GM12878 (cell line): ENCODE measurements around the gene BRD3. TPM values are rescaled to one million over a fixed set of nuclear protein-coding genes. Genes with fewer than 3 reads are reported as not detected.

ENCODE experiments used
- ATAC-seq: fragments of 200-7000 bp; cut with Tn5 transposase; 3 replicates; pipeline ENCODE4 v1.9.1; 2020; ENCODE audit warnings: mild to moderate bottlenecking, moderate library complexity
- BruUV-seq: library from RNA; stranded (reverse); fragments of 400-500 nt; replicated peaks from 2 replicates; lab custom pipeline; 2021; lab: Mats Ljungman, UMichigan
- CTCF ChIA-PET: fragments of 300-600 bp; sonication (Branson Sonifier 250); formaldehyde crosslinking; extraction: SDS; loops from one replicate; lab custom pipeline; 2021; ENCODE audit warnings: inconsistent platforms; lab: Yijun Ruan, JAX
- POLR2A ChIA-PET: fragments of 350-600 bp; formaldehyde crosslinking; extraction: SDS; loops from one replicate; lab custom pipeline; 2021; ENCODE audit warnings: inconsistent platforms; lab: Charles Lee
- RAD21 ChIA-PET: fragments of 300-600 bp; sonication (Branson Sonifier 250); formaldehyde crosslinking; loops from one replicate; lab custom pipeline; 2023; ENCODE audit warnings: antibody characterized with exemption; ENCODE audit not compliant: unreplicated experiment; lab: Charles Lee
- SMC1A ChIA-PET: fragments of 300-600 bp; sonication (Branson Sonifier 250); formaldehyde crosslinking; loops from one replicate; lab custom pipeline; 2023; ENCODE audit not compliant: unreplicated experiment, uncharacterized antibody; lab: Charles Lee
- DNase-seq: peaks from one replicate; pipeline ENCODE4 v3.0.0-alpha.2; 2011; ENCODE audit warnings: low read depth, low spot score
- FAIRE-seq: peaks from 3 replicates; lab custom pipeline; 2011; peaks lifted over from hg19 to GRCh38; lab: Jason Lieb, UNC
- H2AFZ ChIP-seq: 2 replicates; pipeline ENCODE4 v1.6.0; 2011; ENCODE audit warnings: low read depth, low read length, control low read depth; ENCODE audit not compliant: control insufficient read depth
- H3K27ac ChIP-seq: 2 replicates; pipeline ENCODE4 v1.5.1; 2011; ENCODE audit warnings: control low read depth; ENCODE audit not compliant: control insufficient read depth, insufficient read depth
- H3K27me3 ChIP-seq, 2 experiments: replicated peaks in 1 of 2; 2 replicates each; pipeline versions ENCODE4 v1.6.0 to v1.6.1; 2011; ENCODE audit warnings: low read length in 1 of 2; ENCODE audit not compliant: control insufficient read depth in 2 of 2, insufficient read depth in 2 of 2
- H3K36me3 ChIP-seq, 2 experiments: 2 replicates each; pipeline ENCODE4 v1.5.1; 2011; ENCODE audit warnings: low read length in 1 of 2; ENCODE audit not compliant: control insufficient read depth in 2 of 2, insufficient read depth in 2 of 2
- H3K4me1 ChIP-seq: 2 replicates; pipeline ENCODE4 v1.6.1; 2011; ENCODE audit warnings: mild to moderate bottlenecking, low read length, moderate library complexity, mixed read lengths; ENCODE audit not compliant: control insufficient read depth, insufficient read depth
- H3K4me2 ChIP-seq: 2 replicates; pipeline ENCODE4 v1.6.0; 2011; ENCODE audit warnings: control low read depth; ENCODE audit not compliant: control insufficient read depth, insufficient read depth
- H3K4me3 ChIP-seq: fragments of 200-600 bp; sonication (generic); 2 replicates; pipeline ENCODE4 v1.5.1; 2016
- H3K79me2 ChIP-seq: 2 replicates; pipeline ENCODE4 v1.6.0; 2011; ENCODE audit warnings: low read length; ENCODE audit not compliant: control insufficient read depth, insufficient read depth
- H3K9ac ChIP-seq: 2 replicates; pipeline ENCODE4 v1.8.0; 2011; ENCODE audit warnings: low read length, control low read depth, mixed read lengths; ENCODE audit not compliant: control insufficient read depth, insufficient read depth
- H3K9me3 ChIP-seq: replicated peaks from 3 replicates; pipeline ENCODE4 v1.5.1; 2011; ENCODE audit warnings: mild to moderate bottlenecking, low read length; ENCODE audit not compliant: control insufficient read depth, insufficient read depth
- H4K20me1 ChIP-seq: 2 replicates; pipeline ENCODE4 v1.6.0; 2011; ENCODE audit not compliant: control insufficient read depth, insufficient read depth
- ASH2L ChIP-seq: fragments of 300-600, 200-600 bp; sonication (generic); IDR thresholded peaks from 2 replicates; pipeline ENCODE4 v1.6.1; 2017; ENCODE audit warnings: low read depth, mild to moderate bottlenecking, borderline replicate concordance
- BRCA1 ChIP-seq: IDR thresholded peaks from 2 replicates; pipeline ENCODE4 v1.6.1; 2011; ENCODE audit warnings: low read depth, low read length, improper control_type of control experiment
- CBFB ChIP-seq: IDR thresholded peaks from 2 replicates; pipeline ENCODE4 v1.6.1; 2016; ENCODE audit warnings: antibody characterized with exemption, low read depth
- CBX3 ChIP-seq: fragments of 200-600 bp; sonication (generic); IDR thresholded peaks from 2 replicates; pipeline ENCODE4 v1.6.1; 2016; ENCODE audit warnings: low read depth, borderline replicate concordance
- CREB1 ChIP-seq: IDR thresholded peaks from 2 replicates; pipeline ENCODE4 v1.6.1; 2012; ENCODE audit warnings: low read depth, mild to moderate bottlenecking, inconsistent platforms
- CTCF ChIP-seq, 3 experiments: IDR thresholded peaks in 2 of 3; conservative IDR thresholded peaks in 1 of 3; 2 replicates each; pipeline ENCODE4 v1.5.1; 2011; ENCODE audit warnings: low read depth in 3 of 3, low read length in 3 of 3, mild to moderate bottlenecking in 3 of 3, control low read depth in 2 of 3, moderate library complexity in 2 of 3, inconsistent platforms in 1 of 3, mixed read lengths in 1 of 3; ENCODE audit not compliant: control insufficient read depth in 2 of 3, insufficient read depth in 1 of 3; ENCODE audit errors: extremely low read depth in 1 of 3
- IRF5 ChIP-seq: fragments of 450-650 bp; IDR thresholded peaks from 2 replicates; pipeline ENCODE4 v1.6.1; 2017; ENCODE audit warnings: borderline replicate concordance
- MXI1 ChIP-seq: fragments of 150-350 bp; IDR thresholded peaks from 2 replicates; pipeline ENCODE4 v1.6.1; 2011; ENCODE audit warnings: low read depth, mild to moderate bottlenecking, inconsistent platforms, low read length, improper control_type of control experiment
- RELA ChIP-seq: fragments of 450-650 bp; IDR thresholded peaks from 2 replicates; pipeline ENCODE4 v1.8.0; 2014; ENCODE audit warnings: borderline replicate concordance; ENCODE audit not compliant: partially characterized antibody
- RUNX3 ChIP-seq: IDR thresholded peaks from 2 replicates; pipeline ENCODE4 v1.6.1; 2012; ENCODE audit warnings: low read length, inconsistent platforms
- SMAD1 ChIP-seq: fragments of 450-650 bp; IDR thresholded peaks from 2 replicates; pipeline ENCODE4 v1.6.1; 2018; ENCODE audit warnings: mild to moderate bottlenecking, low read depth; ENCODE audit not compliant: partially characterized antibody
- YY1 ChIP-seq: IDR thresholded peaks from 2 replicates; pipeline ENCODE4 v1.6.1; 2011; ENCODE audit warnings: low read depth, mild to moderate bottlenecking, low read length
- ZBTB4 ChIP-seq: fragments of 450-650 bp; formaldehyde crosslinking; IDR thresholded peaks from 2 replicates; pipeline ENCODE4 v1.4.0; 2022; ENCODE audit warnings: mild to moderate bottlenecking, moderate library complexity
- ZNF24 ChIP-seq: fragments of 450-650 bp; IDR thresholded peaks from 2 replicates; pipeline ENCODE4 v1.6.1; 2017; ENCODE audit warnings: antibody characterized with exemption, mild to moderate bottlenecking
- WGBS: methylation state at CpG from one replicate; pipeline ENCODE4 v1.1.6; 2016; ENCODE audit warnings: low lambda C conversion rate; ENCODE audit not compliant: insufficient replicate concordance, insufficient coverage; ENCODE audit errors: missing lambda C conversion rate; 5-methylcytosine and 5-hydroxymethylcytosine counted together
- in situ Hi-C: fragments of 300-500 bp; cut with MboI; formaldehyde crosslinking; loops from 9 replicates; pipeline ENCODE4 v1.14.3; 2018; ENCODE audit warnings: mixed read lengths
- intact Hi-C: fragments of 100-400 bp; cut with micrococcal nuclease; formaldehyde crosslinking; loops from one replicate; pipeline ENCODE4 v1.14.2; 2022; ENCODE audit not compliant: unreplicated experiment
- polyA plus RNA-seq, 11 experiments: library from polyadenylated mRNA; depleted of rRNA in 4 of 11; unstranded in 6 of 11; stranded (reverse) in 5 of 11; fragments of >200 nt; fragmentation: Nextera tagmentation in 4 of 11; fragmentation: Illumina TruSeq in 1 of 11; extraction: Ambion mirVana in 4 of 11; extraction: Trizol in 1 of 11; gene quantifications; 1 replicate in 1 of 11; 2 replicates in 10 of 11; pipeline versions ENCODE4 v1.2.1 to v1.2.3, GENCODE V29; 2011 to 2016; ENCODE audit warnings: inconsistent platforms in 2 of 11, missing spikeins in 2 of 11, low read depth in 1 of 11
- total RNA-seq, 4 experiments: library from RNA; depleted of rRNA in 3 of 4; stranded (reverse); fragments of >200 nt in 3 of 4; fragmentation: Illumina TruSeq in 1 of 4; extraction: Trizol in 1 of 4; gene quantifications; 2 replicates each; pipeline versions ENCODE4 v1.2.1 to v1.2.3, GENCODE V29; 2013 to 2021

Gene BRD3
- total and polyA plus RNA-seq, 10 of the 15 experiments (the other 5 are each of a cell fraction or from before 2014, with no cell fraction given) = 0.53 to 20.8 (median 4.8) TPM

- H3K4me1 ChIP-seq = peaks cover 24% of the 10 kb centered on the region
- intact Hi-C loops (no loop called here), in situ Hi-C loops (no loop called here)
- H2AFZ ChIP-seq = no peak overlapping the region
- 98% methylated on average over 29 of the region's 29 CpGs for WGBS
- ATAC-seq (no peak), FAIRE-seq (no peak), DNase-seq (no peak)
- ChIA-PET SMC1A (no interaction called here), CTCF (interaction anchor here (1.2 kb wide), 1 partner anchor 70 kb away, joined by 3 read pairs; no protein-coding TSS in a partner anchor), RAD21 (no interaction called here), POLR2A (interaction anchor here (0.5 kb wide), 1 partner anchor 645 kb away, joined by 3 read pairs; no protein-coding TSS in a partner anchor)
- no peaks in the 10 kb centered on the region for H3K27me3 ChIP-seq
- no peaks in the 10 kb centered on the region for H3K36me3 ChIP-seq
- H3K9ac ChIP-seq = no peak overlapping the region
- H3K9me3 ChIP-seq = no peaks in the 10 kb centered on the region
- no TSS peak for BruUV-seq
- H3K27ac ChIP-seq = no peak overlapping the region
- H4K20me1 ChIP-seq = peaks cover 20% of the 10 kb centered on the region
- no peak overlapping the region for H3K4me3 ChIP-seq
- H3K79me2 ChIP-seq = peaks cover 39% of the 10 kb centered on the region
- H3K4me2 ChIP-seq = no peak overlapping the region
- TF ChIP-seq CTCF (IDR thresholded peaks at IDR 0.05 in 2 of 3, conservative IDR thresholded peaks at IDR 0.05 in 1 of 3; ENCODE audit: control insufficient read depth in 2 of 3, extremely low read depth in 1 of 3, insufficient read depth in 1 of 3, low read depth in 3 of 3, low read length in 3 of 3) (no peak), ASH2L (no peak), RELA (no peak), CBX3 (no peak), CBFB (no peak), MXI1 (no peak), ZNF24 (no peak), SMAD1 (no peak), ZBTB4 (CRISPR knock-in tag) (no peak), BRCA1 (no peak), RUNX3 (no peak), IRF5 (no peak), YY1 (no peak), CREB1 (no peak)
Measured at GRCh38 chr9:134063571-134064450, 4.0 kb downstream of the BRD3 start.
